GM12878 (cell line): ENCODE measurements around the gene GNA15.

Experiments
- POLR2A ChIP-seq: IDR thresholded peaks from 2 replicates; pipeline ENCODE4 v1.6.1; 2011; ENCODE audit warnings: low read depth, mild to moderate bottlenecking, low read length
- TF ChIP-seq, protein P1 (sequence below), 3 experiments: IDR thresholded peaks in 2 of 3; conservative IDR thresholded peaks in 1 of 3; 2 replicates each; pipeline ENCODE4 v1.5.1; 2011; ENCODE audit warnings: low read depth in 3 of 3, low read length in 3 of 3, mild to moderate bottlenecking in 3 of 3, control low read depth in 2 of 3, moderate library complexity in 2 of 3, inconsistent platforms in 1 of 3, mixed read lengths in 1 of 3; ENCODE audit not compliant: control insufficient read depth in 2 of 3, insufficient read depth in 1 of 3; ENCODE audit errors: extremely low read depth in 1 of 3

GRCh38 chr19:3159565-3159964 is 23.7 kb downstream of the GNA15 start:
- no peak for TF ChIP-seq POLR2A
- TF ChIP-seq, protein P1, sequence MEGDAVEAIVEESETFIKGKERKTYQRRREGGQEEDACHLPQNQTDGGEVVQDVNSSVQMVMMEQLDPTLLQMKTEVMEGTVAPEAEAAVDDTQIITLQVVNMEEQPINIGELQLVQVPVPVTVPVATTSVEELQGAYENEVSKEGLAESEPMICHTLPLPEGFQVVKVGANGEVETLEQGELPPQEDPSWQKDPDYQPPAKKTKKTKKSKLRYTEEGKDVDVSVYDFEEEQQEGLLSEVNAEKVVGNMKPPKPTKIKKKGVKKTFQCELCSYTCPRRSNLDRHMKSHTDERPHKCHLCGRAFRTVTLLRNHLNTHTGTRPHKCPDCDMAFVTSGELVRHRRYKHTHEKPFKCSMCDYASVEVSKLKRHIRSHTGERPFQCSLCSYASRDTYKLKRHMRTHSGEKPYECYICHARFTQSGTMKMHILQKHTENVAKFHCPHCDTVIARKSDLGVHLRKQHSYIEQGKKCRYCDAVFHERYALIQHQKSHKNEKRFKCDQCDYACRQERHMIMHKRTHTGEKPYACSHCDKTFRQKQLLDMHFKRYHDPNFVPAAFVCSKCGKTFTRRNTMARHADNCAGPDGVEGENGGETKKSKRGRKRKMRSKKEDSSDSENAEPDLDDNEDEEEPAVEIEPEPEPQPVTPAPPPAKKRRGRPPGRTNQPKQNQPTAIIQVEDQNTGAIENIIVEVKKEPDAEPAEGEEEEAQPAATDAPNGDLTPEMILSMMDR (IDR thresholded peaks at IDR 0.05 in 2 of 3, conservative IDR thresholded peaks at IDR 0.05 in 1 of 3; ENCODE audit: control insufficient read depth in 2 of 3, extremely low read depth in 1 of 3, insufficient read depth in 1 of 3, low read depth in 3 of 3, low read length in 3 of 3), result no peak
